Measurements from ENCODE around the gene LEKR1.

DNA sequence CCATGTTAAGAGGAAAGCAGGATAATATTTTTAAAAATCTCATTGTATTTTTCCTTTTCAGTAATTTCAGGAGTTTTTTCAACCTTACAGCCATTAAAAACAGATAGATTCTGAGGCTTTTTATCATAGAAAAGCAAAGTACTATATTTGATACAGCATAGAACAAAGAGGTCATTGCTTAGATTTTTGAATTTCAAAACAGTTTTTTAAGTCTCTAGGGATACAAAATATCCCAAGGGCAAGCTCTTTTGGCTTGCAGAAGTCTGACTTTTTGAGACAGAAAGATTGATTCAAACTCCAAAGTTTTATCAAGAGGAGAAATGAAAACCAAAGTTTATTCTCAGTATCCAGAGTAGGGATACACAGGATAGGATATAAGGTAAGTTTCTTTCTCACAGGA lies 49.3 kb upstream of the LEKR1 start:
- TF ChIP-seq POLR2A (IDR thresholded peaks at IDR 0.05) (no peak), CTCF (IDR thresholded peaks at IDR 0.05) (no peak)
